Choroid plexus epithelial cell (primary cell): ENCODE data around the gene MRPS10.

Experiments used
- DNase-seq: peaks from one replicate; pipeline ENCODE4 v3.0.0-alpha.2; 2010; ENCODE audit warnings: low read depth
- H3K4me3 ChIP-seq: 2 replicates; pipeline ENCODE4 v1.5.1; 2011; ENCODE audit warnings: low read depth, mild to moderate bottlenecking, control low read depth, low read length, moderate library complexity
- TF ChIP-seq, protein P1 (sequence below): conservative IDR thresholded peaks from 2 replicates; pipeline ENCODE4 v1.5.1; 2011; ENCODE audit warnings: low read depth, mild to moderate bottlenecking, control low read depth, inconsistent platforms, low read length, moderate library complexity

The MRPS10 gene

GRCh38 chr6:42251911-42252637 lies 34.4 kb upstream of the MRPS10 start:
- DNase-seq, result peak; percentile 66
- TF ChIP-seq, protein P1, sequence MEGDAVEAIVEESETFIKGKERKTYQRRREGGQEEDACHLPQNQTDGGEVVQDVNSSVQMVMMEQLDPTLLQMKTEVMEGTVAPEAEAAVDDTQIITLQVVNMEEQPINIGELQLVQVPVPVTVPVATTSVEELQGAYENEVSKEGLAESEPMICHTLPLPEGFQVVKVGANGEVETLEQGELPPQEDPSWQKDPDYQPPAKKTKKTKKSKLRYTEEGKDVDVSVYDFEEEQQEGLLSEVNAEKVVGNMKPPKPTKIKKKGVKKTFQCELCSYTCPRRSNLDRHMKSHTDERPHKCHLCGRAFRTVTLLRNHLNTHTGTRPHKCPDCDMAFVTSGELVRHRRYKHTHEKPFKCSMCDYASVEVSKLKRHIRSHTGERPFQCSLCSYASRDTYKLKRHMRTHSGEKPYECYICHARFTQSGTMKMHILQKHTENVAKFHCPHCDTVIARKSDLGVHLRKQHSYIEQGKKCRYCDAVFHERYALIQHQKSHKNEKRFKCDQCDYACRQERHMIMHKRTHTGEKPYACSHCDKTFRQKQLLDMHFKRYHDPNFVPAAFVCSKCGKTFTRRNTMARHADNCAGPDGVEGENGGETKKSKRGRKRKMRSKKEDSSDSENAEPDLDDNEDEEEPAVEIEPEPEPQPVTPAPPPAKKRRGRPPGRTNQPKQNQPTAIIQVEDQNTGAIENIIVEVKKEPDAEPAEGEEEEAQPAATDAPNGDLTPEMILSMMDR, result no peak
- no peak overlapping the region for H3K4me3 ChIP-seq

GRCh38 chr6:42251500-42251899 lies 33.8 kb upstream of the MRPS10 start:
- no peak overlapping the region for H3K4me3 ChIP-seq
- DNase-seq, result peak; percentile 54
- TF ChIP-seq, protein P1, result no peak

DNA sequence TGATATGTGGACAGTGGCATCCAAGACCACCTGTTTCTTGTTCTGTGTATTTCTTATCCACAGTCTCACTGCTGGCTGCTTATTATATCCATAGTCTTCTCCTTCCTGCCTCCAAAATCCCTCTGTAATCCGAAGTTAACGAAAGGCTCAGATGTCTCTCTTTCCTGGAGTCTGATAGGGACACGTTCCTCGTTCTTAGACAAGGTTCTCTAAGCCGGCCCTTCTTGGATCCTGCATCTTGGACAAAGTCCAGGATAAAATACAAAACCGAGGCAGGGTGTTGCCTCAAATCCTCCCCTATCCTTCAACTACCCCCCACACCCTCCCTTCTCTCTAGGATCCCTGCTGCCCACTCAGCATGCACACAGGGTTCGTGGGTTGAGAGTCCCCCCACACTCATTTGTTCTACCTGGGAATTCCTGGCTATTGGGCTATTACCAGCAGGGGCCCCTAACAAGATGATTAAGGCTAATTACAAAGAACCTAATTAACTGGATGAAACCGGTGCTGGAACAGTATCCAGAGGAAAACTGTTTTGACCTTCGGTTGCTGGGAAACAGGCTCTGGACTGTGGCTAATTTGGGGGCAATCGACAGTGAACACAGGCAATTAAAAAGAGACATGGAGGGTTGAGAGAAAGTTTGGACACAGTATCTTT lies 32.7 kb upstream of the MRPS10 start:
- TF ChIP-seq, protein P1, result no peak
- no peak overlapping the region for H3K4me3 ChIP-seq
- no peak for DNase-seq

DNA sequence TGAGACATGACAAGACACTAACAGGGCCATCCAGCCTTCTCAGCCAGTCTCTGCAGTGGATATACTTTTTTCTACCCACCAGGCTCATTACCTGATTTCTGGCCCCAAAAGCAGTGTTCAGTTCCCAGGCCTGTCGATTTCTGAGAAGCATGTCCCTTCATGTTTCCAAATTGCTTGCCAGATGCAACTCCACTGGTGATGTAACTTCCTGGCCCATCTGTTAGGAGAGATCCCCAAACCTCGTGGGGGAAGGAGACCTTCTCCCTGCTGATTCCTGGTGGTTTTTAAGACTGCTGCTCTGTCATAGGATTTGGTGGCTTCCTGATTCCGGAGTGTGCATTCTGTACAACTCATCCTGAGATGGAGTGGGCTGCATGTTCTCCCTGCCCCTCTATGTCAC lies 31.6 kb upstream of the MRPS10 start:
- no peak overlapping the region for H3K4me3 ChIP-seq
- TF ChIP-seq, protein P1, result no peak
- DNase-seq, result no peak

- no peak for DNase-seq
- TF ChIP-seq, protein P1, result no peak
- no peak overlapping the region for H3K4me3 ChIP-seq
Observed at GRCh38 chr6:42243046-42243445, 25.4 kb upstream of the MRPS10 start.

- DNase-seq, result no peak
- H3K4me3 ChIP-seq, result no peak overlapping the region
- TF ChIP-seq, protein P1, result no peak
Observed at GRCh38 chr6:42241915-42242314, 24.3 kb upstream of the MRPS10 start.
